OCI-LY7 (cell line): ENCODE results near the gene PFKM.

ENCODE experiments used
- EZH2phosphoT487 ChIP-seq: fragments of 200-600 bp; sonication (generic); IDR thresholded peaks from 2 replicates; pipeline ENCODE4 v1.6.1; 2018; ENCODE audit warnings: low read depth, borderline replicate concordance, mild to moderate bottlenecking, mixed run types, antibody characterized with exemption, low read length, moderate library complexity, mixed read lengths
- TF ChIP-seq, protein P1 (sequence below): fragments of 200-600 bp; sonication (generic); conservative IDR thresholded peaks from 2 replicates; pipeline ENCODE4 v1.5.1; 2014; ENCODE audit warnings: mild to moderate bottlenecking, antibody characterized with exemption, low read length, moderate library complexity, mixed read lengths

GRCh38 chr12:48160046-48160445 lies 40.9 kb downstream of the PFKM start:
- TF ChIP-seq, protein P1, sequence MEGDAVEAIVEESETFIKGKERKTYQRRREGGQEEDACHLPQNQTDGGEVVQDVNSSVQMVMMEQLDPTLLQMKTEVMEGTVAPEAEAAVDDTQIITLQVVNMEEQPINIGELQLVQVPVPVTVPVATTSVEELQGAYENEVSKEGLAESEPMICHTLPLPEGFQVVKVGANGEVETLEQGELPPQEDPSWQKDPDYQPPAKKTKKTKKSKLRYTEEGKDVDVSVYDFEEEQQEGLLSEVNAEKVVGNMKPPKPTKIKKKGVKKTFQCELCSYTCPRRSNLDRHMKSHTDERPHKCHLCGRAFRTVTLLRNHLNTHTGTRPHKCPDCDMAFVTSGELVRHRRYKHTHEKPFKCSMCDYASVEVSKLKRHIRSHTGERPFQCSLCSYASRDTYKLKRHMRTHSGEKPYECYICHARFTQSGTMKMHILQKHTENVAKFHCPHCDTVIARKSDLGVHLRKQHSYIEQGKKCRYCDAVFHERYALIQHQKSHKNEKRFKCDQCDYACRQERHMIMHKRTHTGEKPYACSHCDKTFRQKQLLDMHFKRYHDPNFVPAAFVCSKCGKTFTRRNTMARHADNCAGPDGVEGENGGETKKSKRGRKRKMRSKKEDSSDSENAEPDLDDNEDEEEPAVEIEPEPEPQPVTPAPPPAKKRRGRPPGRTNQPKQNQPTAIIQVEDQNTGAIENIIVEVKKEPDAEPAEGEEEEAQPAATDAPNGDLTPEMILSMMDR: no peak
- no peak for TF ChIP-seq EZH2phosphoT487
